HUES6 (cell line): ENCODE data around the gene PDE4D.

Experiments used
- H3K27ac ChIP-seq: 2 replicates; pipeline ENCODE4 v1.7.0; 2013; ENCODE audit warnings: low read depth, mild to moderate bottlenecking, low read length, inconsistent platforms
- H3K27me3 ChIP-seq: 2 replicates; pipeline ENCODE4 v1.6.1; 2013; ENCODE audit warnings: low read length; ENCODE audit not compliant: control insufficient read depth, insufficient read depth
- H3K36me3 ChIP-seq: 2 replicates; pipeline ENCODE4 v1.6.1; 2013; ENCODE audit warnings: low read length; ENCODE audit not compliant: control insufficient read depth, insufficient read depth
- H3K4me1 ChIP-seq: 2 replicates; pipeline ENCODE4 v1.6.1; 2013; ENCODE audit warnings: low read length; ENCODE audit not compliant: control insufficient read depth, insufficient read depth
- H3K4me3 ChIP-seq: 2 replicates; pipeline ENCODE4 v1.5.1; 2013; ENCODE audit warnings: low read depth, low read length
- H3K9ac ChIP-seq: one replicate; pipeline ENCODE4 v1.6.1; 2013; ENCODE audit warnings: mild to moderate bottlenecking, low read length
- H3K9me3 ChIP-seq: 2 replicates; pipeline ENCODE4 v1.6.1; 2013; ENCODE audit warnings: low read depth, low read length; ENCODE audit not compliant: control insufficient read depth, insufficient read depth

Gene PDE4D

GRCh38 chr5:59246145-59246869 is 647.2 kb downstream of the PDE4D start:
- no peaks in the 10 kb centered on the region for H3K4me1 ChIP-seq
- no peaks in the 10 kb centered on the region for H3K36me3 ChIP-seq
- H3K9ac ChIP-seq: no peak overlapping the region
- no peak overlapping the region for H3K27ac ChIP-seq
- no peaks in the 10 kb centered on the region for H3K27me3 ChIP-seq
- H3K4me3 ChIP-seq: no peak overlapping the region
- H3K9me3 ChIP-seq: no peaks in the 10 kb centered on the region

DNA sequence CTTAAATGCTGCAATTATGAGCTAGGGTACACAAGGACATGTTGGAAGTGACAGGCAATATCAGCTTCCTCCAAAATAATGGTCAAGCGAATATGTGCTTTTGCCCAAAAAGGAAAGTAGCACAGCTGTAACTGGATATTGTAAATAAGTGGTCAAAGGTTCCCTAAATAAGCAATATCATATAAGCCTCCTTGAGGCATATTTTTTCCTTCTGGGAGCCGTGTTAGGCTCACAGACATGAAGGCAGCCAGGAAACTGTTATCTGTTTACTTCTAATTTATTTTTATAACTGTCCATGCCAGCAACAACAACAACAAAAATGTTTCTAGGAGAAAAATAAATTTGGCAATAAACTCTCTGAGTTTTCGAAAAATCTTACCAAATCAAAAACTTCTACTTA is 648.3 kb downstream of the PDE4D start:
- Histone ChIP-seq H3K4me1 (no peaks in the 10 kb centered on the region), H3K9ac (no peak overlapping the region), H3K36me3 (no peaks in the 10 kb centered on the region), H3K27me3 (no peaks in the 10 kb centered on the region), H3K4me3 (no peak overlapping the region), H3K9me3 (no peaks in the 10 kb centered on the region), H3K27ac (no peak overlapping the region)

DNA sequence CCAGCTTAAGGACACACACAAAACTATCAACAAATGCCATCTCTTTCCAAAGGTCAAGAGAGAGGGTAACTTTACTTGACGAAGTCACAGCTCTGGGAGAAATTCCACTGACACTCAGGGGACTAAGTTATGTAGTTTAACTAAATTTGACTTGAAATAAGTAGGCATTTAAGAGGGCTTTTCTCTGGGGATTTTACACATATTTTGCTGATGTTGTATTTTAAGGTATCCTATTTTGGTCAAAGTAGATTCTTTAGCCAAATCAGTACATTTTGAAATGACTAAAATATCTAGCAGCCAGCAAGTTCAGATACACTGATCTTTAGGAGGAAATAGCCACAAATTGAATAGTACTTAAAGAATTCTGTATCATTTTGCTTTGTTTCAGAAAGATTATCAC is 652.0 kb downstream of the PDE4D start:
- H3K9ac ChIP-seq: no peak overlapping the region
- no peaks in the 10 kb centered on the region for H3K4me1 ChIP-seq
- no peak overlapping the region for H3K4me3 ChIP-seq
- no peaks in the 10 kb centered on the region for H3K9me3 ChIP-seq
- H3K27me3 ChIP-seq: no peaks in the 10 kb centered on the region
- no peak overlapping the region for H3K27ac ChIP-seq
- no peaks in the 10 kb centered on the region for H3K36me3 ChIP-seq

DNA sequence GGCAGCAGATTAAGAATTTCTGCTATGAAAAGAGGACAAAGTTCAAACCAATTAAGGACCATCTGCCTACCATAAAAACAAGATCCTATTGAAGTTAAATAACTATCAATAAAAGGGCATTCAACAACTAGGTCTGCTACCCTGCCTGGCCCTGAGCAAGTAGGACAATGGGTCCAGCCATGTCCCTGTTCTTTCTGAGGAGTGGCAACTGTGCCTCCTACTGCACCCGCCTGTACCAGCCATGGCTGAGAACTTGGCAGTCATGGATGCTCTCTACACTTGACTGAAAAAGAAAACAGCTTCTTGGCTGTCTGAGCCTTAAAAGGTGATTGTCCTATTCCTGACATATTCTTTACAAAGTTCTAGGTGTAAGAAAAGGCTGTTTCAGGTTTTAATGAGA is 652.4 kb downstream of the PDE4D start:
- no peak overlapping the region for H3K27ac ChIP-seq
- no peak overlapping the region for H3K4me3 ChIP-seq
- H3K4me1 ChIP-seq: no peaks in the 10 kb centered on the region
- no peaks in the 10 kb centered on the region for H3K27me3 ChIP-seq
- no peaks in the 10 kb centered on the region for H3K9me3 ChIP-seq
- H3K9ac ChIP-seq: no peak overlapping the region
- H3K36me3 ChIP-seq: no peaks in the 10 kb centered on the region

DNA sequence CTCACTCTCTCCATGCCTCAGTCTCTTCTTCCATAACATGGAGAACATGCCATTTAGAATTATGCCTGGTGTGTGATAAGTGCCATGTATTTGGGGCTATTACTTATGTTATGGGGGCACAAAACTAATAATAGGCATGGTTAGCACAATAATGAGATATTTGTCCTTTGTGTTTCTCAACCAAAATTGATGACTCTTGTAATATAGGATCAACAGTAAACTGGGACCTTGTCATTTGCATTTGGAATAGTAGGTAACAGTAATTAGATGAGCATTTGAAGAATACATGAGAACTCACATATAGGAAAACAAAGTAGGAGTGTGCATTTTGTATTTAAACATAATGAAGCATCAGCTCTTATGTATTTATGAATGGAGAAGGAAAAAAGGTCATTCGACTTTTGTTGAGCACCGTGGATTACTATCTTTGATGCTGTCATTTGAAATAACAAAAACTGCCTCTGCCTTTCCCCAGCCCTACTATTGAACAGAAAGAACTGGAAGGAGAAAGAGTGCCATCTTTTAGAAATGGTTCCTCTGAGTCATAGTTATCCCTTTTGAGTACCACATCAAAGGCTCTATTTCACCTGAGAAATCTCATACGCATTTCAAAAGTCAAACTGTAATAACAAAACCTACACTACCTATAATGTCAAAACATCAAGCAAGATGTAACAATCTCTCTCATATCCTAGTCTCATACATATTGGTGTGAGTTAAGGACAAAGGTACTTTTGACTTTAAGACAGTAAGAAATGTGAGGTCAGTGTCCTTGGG is 655.2 kb downstream of the PDE4D start:
- no peaks in the 10 kb centered on the region for H3K4me1 ChIP-seq
- no peaks in the 10 kb centered on the region for H3K27me3 ChIP-seq
- no peaks in the 10 kb centered on the region for H3K9me3 ChIP-seq
- H3K9ac ChIP-seq: no peak overlapping the region
- no peaks in the 10 kb centered on the region for H3K36me3 ChIP-seq
- H3K27ac ChIP-seq: no peak overlapping the region
- H3K4me3 ChIP-seq: no peak overlapping the region

DNA sequence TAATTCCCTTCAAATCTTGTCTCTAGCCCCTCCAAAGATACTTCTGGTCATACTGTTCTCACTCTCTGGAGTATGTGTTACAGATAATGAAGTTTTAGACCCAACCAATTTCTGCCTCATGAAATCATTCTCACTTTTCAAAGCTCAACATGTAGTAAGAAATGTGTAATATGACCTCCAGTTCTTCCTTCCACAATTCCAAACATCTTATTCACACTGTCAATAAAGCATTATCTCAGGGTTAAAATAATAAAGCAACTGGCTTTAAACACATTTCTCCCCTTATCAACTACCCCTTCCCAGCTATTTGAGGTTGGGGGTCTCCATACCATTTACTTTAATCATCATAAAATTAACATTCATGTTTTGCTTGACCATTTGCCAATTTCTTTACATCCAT is 656.5 kb downstream of the PDE4D start:
- H3K4me3 ChIP-seq: no peak overlapping the region
- no peaks in the 10 kb centered on the region for H3K27me3 ChIP-seq

GRCh38 chr5:59236448-59236847 is 657.1 kb downstream of the PDE4D start:
- H3K9me3 ChIP-seq: no peaks in the 10 kb centered on the region
- no peak overlapping the region for H3K27ac ChIP-seq
- no peak overlapping the region for H3K9ac ChIP-seq
- H3K4me1 ChIP-seq: no peaks in the 10 kb centered on the region
- H3K36me3 ChIP-seq: no peaks in the 10 kb centered on the region
- no peaks in the 10 kb centered on the region for H3K27me3 ChIP-seq
- no peak overlapping the region for H3K4me3 ChIP-seq

More for the DNA sequence above, 656.5 kb downstream of the PDE4D start:
- H3K9ac ChIP-seq: no peak overlapping the region
- H3K36me3 ChIP-seq: no peaks in the 10 kb centered on the region
- no peaks in the 10 kb centered on the region for H3K4me1 ChIP-seq
- no peaks in the 10 kb centered on the region for H3K9me3 ChIP-seq
- no peak overlapping the region for H3K27ac ChIP-seq

GRCh38 chr5:59234236-59234635 is 659.3 kb downstream of the PDE4D start:
- H3K4me1 ChIP-seq: no peaks in the 10 kb centered on the region
- H3K27me3 ChIP-seq: no peaks in the 10 kb centered on the region

GRCh38 chr5:59231221-59231931 is 662.1 kb downstream of the PDE4D start:
- H3K4me3 ChIP-seq: no peak overlapping the region
- no peak overlapping the region for H3K9ac ChIP-seq
- no peaks in the 10 kb centered on the region for H3K4me1 ChIP-seq
- H3K27ac ChIP-seq: no peak overlapping the region
- H3K36me3 ChIP-seq: no peaks in the 10 kb centered on the region
- no peaks in the 10 kb centered on the region for H3K9me3 ChIP-seq
- no peaks in the 10 kb centered on the region for H3K27me3 ChIP-seq

More at GRCh38 chr5:59234236-59234635, 659.3 kb downstream of the PDE4D start:
- Histone ChIP-seq H3K36me3 (no peaks in the 10 kb centered on the region), H3K4me3 (no peak overlapping the region), H3K9me3 (no peaks in the 10 kb centered on the region), H3K9ac (no peak overlapping the region), H3K27ac (no peak overlapping the region)

DNA sequence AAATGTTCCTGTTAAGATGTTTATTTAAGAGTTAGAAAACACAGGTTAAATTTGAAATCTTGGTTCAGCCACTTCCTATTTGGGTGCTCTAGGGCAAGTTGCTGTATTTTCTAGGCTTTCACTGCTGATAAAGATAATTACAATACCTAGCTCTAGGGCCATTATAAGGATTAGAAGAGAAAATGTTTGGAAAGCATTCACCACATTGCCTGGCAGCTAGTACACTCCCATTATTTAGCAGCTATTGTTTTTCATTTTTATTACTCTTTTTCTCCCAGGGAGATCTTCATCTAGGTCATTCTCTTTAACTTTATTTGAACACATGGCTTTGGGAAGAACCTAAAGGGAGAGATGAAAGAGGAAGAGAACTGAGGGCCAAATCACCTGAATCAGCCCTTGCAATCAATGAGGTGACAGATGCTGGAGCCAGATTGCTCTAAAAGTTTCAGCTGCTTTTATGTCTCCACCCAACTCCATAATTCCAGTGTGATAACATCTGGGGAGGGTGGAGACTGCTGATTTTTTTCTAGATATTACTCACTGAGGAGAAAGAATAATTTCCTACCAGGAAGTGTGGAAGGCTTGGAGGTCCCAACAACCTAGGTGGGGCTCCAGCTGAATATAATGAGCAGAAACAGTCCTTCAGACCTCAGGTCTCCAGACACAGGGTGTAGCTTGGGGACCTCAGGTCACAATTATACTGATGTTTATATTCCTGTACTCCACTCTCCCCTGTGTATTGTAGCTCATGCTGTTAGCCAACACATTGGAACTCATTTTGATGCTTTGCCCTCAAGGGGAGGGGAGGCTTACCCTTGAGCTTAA is 670.6 kb downstream of the PDE4D start:
- Histone ChIP-seq H3K4me3 (no peak overlapping the region), H3K27ac (no peak overlapping the region), H3K9ac (no peak overlapping the region), H3K27me3 (no peaks in the 10 kb centered on the region), H3K9me3 (peaks cover 6% of the 10 kb centered on the region; the same call in 1 of the 2 replicates), H3K36me3 (no peaks in the 10 kb centered on the region), H3K4me1 (no peaks in the 10 kb centered on the region)
